ENCODE measurements around the gene CBLC.

DNA sequence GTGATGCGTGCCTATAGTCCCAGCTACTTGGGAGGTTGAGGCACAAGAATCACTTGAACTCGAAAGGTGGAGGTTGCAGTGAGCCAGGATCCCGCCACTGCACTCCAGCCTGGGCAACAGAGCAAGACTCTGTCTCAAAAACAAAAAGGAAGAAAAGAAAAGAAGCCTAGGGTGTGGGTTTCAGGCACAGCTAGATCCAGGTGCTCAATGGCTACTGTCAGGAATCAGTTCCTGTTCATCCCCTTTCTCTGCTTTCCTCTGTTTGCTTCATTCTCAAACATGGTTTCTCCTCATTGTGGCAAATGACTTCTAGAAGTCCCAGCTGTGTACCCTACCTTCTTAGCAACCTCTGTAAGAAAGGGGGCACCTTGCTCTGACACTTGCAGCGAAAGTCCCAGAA, 5.9 kb downstream of the CBLC start:
- no peak for TF ChIP-seq CTCF (IDR thresholded peaks at IDR 0.05)
- TF ChIP-seq POLR2AphosphoS5 (IDR thresholded peaks at IDR 0.05), result no peak
- no peak for TF ChIP-seq POLR2A (IDR thresholded peaks at IDR 0.05)
